K562 (cell line): ENCODE results near the gene MYO1F. TPM values are rescaled to one million over a fixed set of nuclear protein-coding genes. Genes with fewer than 3 reads are reported as not detected.
A peak's percentile ranks its signal among the peaks of the same experiment; 100 is the strongest.

ENCODE experiments used
- ARID1B ChIP-seq: fragments of 450-650 bp; IDR thresholded peaks from 2 replicates; pipeline ENCODE4 v1.6.1; 2016; ENCODE audit warnings: antibody characterized with exemption, mild to moderate bottlenecking, inconsistent platforms
- CTBP1 ChIP-seq: fragments of 450-650 bp; IDR thresholded peaks from 2 replicates; pipeline ENCODE4 v1.6.1; 2016; ENCODE audit warnings: borderline replicate concordance
- POLR2B ChIP-seq: fragments of 450-650 bp; IDR thresholded peaks from 2 replicates; pipeline ENCODE4 v1.6.1; 2018; ENCODE audit warnings: low read depth; ENCODE audit not compliant: partially characterized antibody
- THRAP3 ChIP-seq: fragments of 450-650 bp; IDR thresholded peaks from 2 replicates; pipeline ENCODE4 v1.6.1; 2016; ENCODE audit warnings: mild to moderate bottlenecking, inconsistent platforms, borderline replicate concordance
- ZNF133 ChIP-seq: fragments of 250-450 bp; sonication (Bioruptor Pico); IDR thresholded peaks from 2 replicates; pipeline ENCODE4 v1.4.0; 2020; ENCODE audit warnings: mild to moderate bottlenecking
- ZNF347 ChIP-seq: fragments of 450-650 bp; formaldehyde crosslinking; IDR thresholded peaks from 2 replicates; pipeline ENCODE4 v1.4.0; 2020; ENCODE audit warnings: low read depth, mild to moderate bottlenecking, moderate library complexity
- ZNF551 ChIP-seq: fragments of 250-450 bp; sonication (Bioruptor Pico); IDR thresholded peaks from 2 replicates; pipeline ENCODE4 v1.5.0; 2021; ENCODE audit warnings: mild to moderate bottlenecking, moderate library complexity
- polyA plus RNA-seq, 8 experiments: library from polyadenylated mRNA; depleted of rRNA in 4 of 8; stranded (reverse) in 5 of 8; unstranded in 3 of 8; fragments of >200 nt; fragmentation: Nextera tagmentation in 2 of 8; fragmentation: Illumina TruSeq in 1 of 8; extraction: Ambion mirVana in 2 of 8; extraction: Trizol in 1 of 8; gene quantifications; 2 replicates each; pipeline versions ENCODE4 v1.2.1 to v1.2.3, GENCODE V29; 2011 to 2014; ENCODE audit warnings: inconsistent platforms in 1 of 8, missing spikeins in 1 of 8
- total RNA-seq, 7 experiments: library from RNA; depleted of rRNA in 6 of 7; stranded (reverse); fragments of >200 nt in 6 of 7; fragmentation: Illumina TruSeq in 2 of 7; extraction: Trizol in 2 of 7; gene quantifications; 2 replicates each; pipeline versions ENCODE4 v1.2.1 to v1.2.3, GENCODE V29; 2011 to 2021; ENCODE audit warnings: low replicate concordance in 1 of 7
- TF ChIP-seq, protein P1 (sequence below): sonication (generic); formaldehyde crosslinking; IDR thresholded peaks from 2 replicates; pipeline ENCODE4 v1.8.0; 2022; ENCODE audit warnings: missing genetic modification reagents, mild to moderate bottlenecking, moderate library complexity, borderline replicate concordance

The MYO1F gene
- total and polyA plus RNA-seq, 9 of the 15 experiments (the other 6 are each of a cell fraction or from before 2014, with no cell fraction given): 0.78 to 9.4 (median 4.3) TPM

DNA sequence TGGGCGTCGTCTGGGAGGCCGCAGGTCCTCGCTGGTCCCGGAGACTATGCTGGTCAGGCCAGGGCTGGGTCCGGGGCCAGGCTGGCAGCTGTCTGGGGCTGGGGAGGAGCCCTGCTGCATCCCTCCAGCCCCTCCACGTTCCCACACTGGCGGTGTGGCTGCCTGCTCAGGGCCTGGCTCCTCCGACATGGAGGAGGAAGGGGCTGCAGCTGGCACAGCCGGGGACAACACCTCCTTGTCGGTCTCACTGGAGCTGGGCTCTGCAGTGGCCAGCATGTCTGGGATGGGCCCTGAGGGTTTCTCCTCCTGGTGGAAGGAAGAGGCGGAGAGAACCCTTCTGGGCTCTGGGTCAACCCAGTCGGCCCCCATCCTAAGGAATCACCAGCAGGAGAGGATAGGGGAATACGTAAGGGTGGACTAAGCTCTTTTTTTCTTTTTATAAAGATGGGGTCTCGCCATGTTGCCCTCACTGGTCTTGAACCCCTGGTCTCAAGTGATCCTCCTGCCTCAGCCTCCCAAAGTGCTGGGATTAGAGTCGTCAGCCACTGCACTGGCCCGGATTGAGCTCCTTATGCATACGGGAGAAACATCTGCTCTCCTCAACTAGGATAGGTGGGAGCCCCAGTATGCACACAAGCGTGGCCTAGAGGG is 64.1 kb downstream of the MYO1F start (continued):
- no peak for TF ChIP-seq THRAP3
- TF ChIP-seq, protein P1, sequence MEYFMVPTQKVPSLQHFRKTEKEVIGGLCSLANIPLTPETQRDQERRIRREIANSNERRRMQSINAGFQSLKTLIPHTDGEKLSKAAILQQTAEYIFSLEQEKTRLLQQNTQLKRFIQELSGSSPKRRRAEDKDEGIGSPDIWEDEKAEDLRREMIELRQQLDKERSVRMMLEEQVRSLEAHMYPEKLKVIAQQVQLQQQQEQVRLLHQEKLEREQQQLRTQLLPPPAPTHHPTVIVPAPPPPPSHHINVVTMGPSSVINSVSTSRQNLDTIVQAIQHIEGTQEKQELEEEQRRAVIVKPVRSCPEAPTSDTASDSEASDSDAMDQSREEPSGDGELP (CRISPR knock-in tag): no peak
- TF ChIP-seq ARID1B: no peak
- TF ChIP-seq ZNF347 (CRISPR knock-in tag): no peak
- TF ChIP-seq ZNF551 (CRISPR knock-in tag): no peak
- TF ChIP-seq POLR2B: peak; percentile 18
- no peak for TF ChIP-seq ZNF133 (CRISPR knock-in tag)
- TF ChIP-seq CTBP1: 0 out of 2 replicates have a peak, but pooled peaks have one; percentile 26
